Testis (tissue), 2 donors: ENCODE results near the gene ECE2.

Experiments used
- CTCF ChIP-seq, 3 experiments: fragments of 450-650 bp in 2 of 3; fragments of 200-600 bp in 1 of 3; sonication (generic) in 1 of 3; IDR thresholded peaks; one replicate each; pipeline ENCODE4 v1.5.1; 2016 to 2019; ENCODE audit warnings: antibody characterized with exemption in 3 of 3, mild to moderate bottlenecking in 2 of 3, moderate library complexity in 1 of 3
- POLR2A ChIP-seq: fragments of 450-650 bp; IDR thresholded peaks from one replicate; pipeline ENCODE4 v1.6.1; 2017; ENCODE audit warnings: antibody characterized with exemption, mild to moderate bottlenecking, moderate library complexity

- no peak for TF ChIP-seq POLR2A
- TF ChIP-seq CTCF (IDR thresholded peaks at IDR 0.05) = no peak
Measured at GRCh38 chr3:184320104-184320445, 44.3 kb downstream of the ECE2 start.
